T-helper 1 cell treated with Interleukin-12 subunit alpha and Interleukin-12 subunit beta and Interleukin-4 antibody, amounts not matched to agents 30 μg/mL and 1 μg/mL, for 36 hours (primary cell): ENCODE data around the gene CHAT.

Source experiments
- H3K27ac Mint-ChIP-seq: one replicate; pipeline ENCODE4 v1.8.0; 2021; ENCODE audit warnings: mild to moderate bottlenecking, mixed read lengths
- H3K27me3 Mint-ChIP-seq: one replicate; pipeline ENCODE4 v1.8.0; 2021; ENCODE audit warnings: low read depth, mixed read lengths
- H3K36me3 Mint-ChIP-seq: one replicate; pipeline ENCODE4 v1.8.0; 2021; ENCODE audit warnings: low read depth, mixed read lengths
- H3K4me1 Mint-ChIP-seq: one replicate; pipeline ENCODE4 v1.8.0; 2021; ENCODE audit warnings: low read depth, mixed read lengths
- H3K4me3 Mint-ChIP-seq: one replicate; pipeline ENCODE4 v1.8.0; 2021; ENCODE audit warnings: mild to moderate bottlenecking, moderate library complexity, mixed read lengths
- H3K9me3 Mint-ChIP-seq: one replicate; pipeline ENCODE4 v1.8.0; 2021; ENCODE audit warnings: mixed read lengths

Gene CHAT

DNA sequence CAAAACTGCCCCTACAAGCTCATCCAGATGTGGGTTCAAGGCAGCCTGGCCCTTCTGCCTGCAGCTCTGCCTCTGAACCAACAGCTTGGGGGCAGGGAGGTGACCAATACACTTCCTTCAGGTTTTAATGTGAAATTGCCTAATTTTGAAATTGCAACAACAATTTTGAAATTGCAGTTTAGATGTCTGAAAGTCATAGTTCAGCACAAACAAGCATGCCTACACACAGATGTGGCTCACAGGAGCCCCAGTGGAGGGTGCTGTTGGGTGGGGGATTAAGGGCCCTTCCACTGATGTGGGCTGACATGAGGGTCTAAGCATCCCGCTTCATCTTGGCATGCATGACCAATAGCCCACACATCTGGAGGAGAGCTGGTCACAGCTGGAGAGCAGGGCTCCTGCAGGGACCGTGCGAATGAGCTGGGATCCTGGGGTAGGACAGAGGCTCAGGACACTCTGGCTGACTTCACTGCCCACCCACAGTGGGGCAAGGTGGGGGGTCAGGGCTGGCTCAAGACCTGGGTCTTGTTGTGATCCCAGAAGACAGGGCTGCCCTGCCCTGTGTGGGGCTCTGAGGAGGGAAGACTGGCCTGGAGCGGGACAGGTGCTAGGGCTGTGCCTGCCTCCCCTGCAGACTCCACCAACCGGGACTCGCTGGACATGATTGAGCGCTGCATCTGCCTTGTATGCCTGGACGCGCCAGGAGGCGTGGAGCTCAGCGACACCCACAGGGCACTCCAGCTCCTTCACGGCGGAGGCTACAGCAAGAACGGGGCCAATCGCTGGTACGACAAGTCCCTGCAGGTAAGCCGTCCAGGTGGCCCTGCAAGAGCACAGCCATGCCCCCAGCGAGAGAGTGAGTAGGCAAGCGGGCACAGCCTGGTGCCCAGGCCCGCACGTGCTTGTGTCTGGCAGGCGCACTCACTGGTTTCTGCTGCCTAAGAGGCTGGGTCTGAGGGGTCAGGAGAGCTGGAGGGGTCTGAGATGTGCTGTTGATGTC lies 32.3 kb downstream of the CHAT start:
- H3K9me3 Mint-ChIP-seq = no peaks in the 10 kb centered on the region
- H3K36me3 Mint-ChIP-seq = no peaks in the 10 kb centered on the region
- H3K27me3 Mint-ChIP-seq = peaks cover 4% of the 10 kb centered on the region
- peaks cover 14% of the 10 kb centered on the region for H3K4me1 Mint-ChIP-seq
- H3K4me3 Mint-ChIP-seq = no peak overlapping the region
- H3K27ac Mint-ChIP-seq = no peak overlapping the region

- Mint-ChIP-seq H3K27me3 (peaks cover 4% of the 10 kb centered on the region), H3K27ac (no peak overlapping the region), H3K9me3 (no peaks in the 10 kb centered on the region), H3K4me3 (no peak overlapping the region), H3K4me1 (peaks cover 14% of the 10 kb centered on the region), H3K36me3 (no peaks in the 10 kb centered on the region)
Observed at GRCh38 chr10:49647554-49647953, 33.7 kb downstream of the CHAT start.

DNA sequence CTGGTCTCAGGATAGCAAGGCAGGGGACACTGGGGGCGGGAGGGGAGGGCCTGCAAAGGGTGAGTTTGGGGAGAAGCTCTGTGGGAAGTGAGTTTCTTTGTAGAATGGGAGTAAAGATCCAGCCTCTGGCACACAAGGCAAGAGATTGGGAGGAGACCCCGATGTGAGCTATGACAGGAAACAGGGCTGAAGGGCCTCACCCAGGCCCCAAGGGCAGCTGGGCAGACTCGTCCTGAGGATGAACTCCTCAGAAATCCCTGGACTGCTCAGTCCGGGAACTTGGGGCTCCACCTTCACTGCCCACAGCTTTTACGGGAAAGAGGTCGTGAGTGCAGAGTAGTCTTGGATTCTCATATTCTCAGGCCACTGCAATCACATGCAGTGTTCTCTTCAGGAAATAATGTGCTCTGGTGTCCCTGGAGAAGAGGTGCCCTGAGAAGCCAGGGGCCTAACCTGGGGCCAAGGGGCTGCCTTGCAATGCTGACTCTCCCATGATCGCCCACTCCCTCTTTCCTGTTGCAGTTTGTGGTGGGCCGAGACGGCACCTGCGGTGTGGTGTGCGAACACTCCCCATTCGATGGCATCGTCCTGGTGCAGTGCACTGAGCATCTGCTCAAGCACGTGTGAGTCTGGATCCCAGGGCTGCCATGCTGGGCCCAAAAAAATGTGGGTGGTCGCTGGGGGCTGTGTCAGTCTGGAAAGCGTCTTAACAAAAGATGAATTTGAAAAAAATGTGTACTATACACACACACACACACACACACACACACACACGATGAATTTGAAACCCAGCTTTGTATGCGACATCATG lies 34.4 kb downstream of the CHAT start:
- Mint-ChIP-seq H3K27me3 (peaks cover 4% of the 10 kb centered on the region), H3K4me3 (no peak overlapping the region), H3K36me3 (no peaks in the 10 kb centered on the region), H3K27ac (no peak overlapping the region), H3K9me3 (no peaks in the 10 kb centered on the region), H3K4me1 (peaks cover 14% of the 10 kb centered on the region)

GRCh38 chr10:49649294-49649693 lies 35.5 kb downstream of the CHAT start:
- H3K27me3 Mint-ChIP-seq = peaks cover 4% of the 10 kb centered on the region
- no peaks in the 10 kb centered on the region for H3K9me3 Mint-ChIP-seq
- peak overlapping the region; percentile 21 for H3K4me3 Mint-ChIP-seq
- no peaks in the 10 kb centered on the region for H3K36me3 Mint-ChIP-seq
- peak overlapping the region; percentile 20 for H3K27ac Mint-ChIP-seq
- peaks cover 14% of the 10 kb centered on the region for H3K4me1 Mint-ChIP-seq

GRCh38 chr10:49649936-49650723 lies 36.3 kb downstream of the CHAT start:
- H3K36me3 Mint-ChIP-seq = no peaks in the 10 kb centered on the region
- peaks cover 14% of the 10 kb centered on the region for H3K4me1 Mint-ChIP-seq
- peaks cover 4% of the 10 kb centered on the region for H3K27me3 Mint-ChIP-seq
- H3K4me3 Mint-ChIP-seq = no peak overlapping the region
- no peaks in the 10 kb centered on the region for H3K9me3 Mint-ChIP-seq
- no peak overlapping the region for H3K27ac Mint-ChIP-seq

GRCh38 chr10:49650724-49651034 lies 36.8 kb downstream of the CHAT start:
- no peak overlapping the region for H3K4me3 Mint-ChIP-seq
- peaks cover 4% of the 10 kb centered on the region for H3K27me3 Mint-ChIP-seq
- peaks cover 14% of the 10 kb centered on the region for H3K4me1 Mint-ChIP-seq
- no peak overlapping the region for H3K27ac Mint-ChIP-seq
- H3K9me3 Mint-ChIP-seq = no peaks in the 10 kb centered on the region
- no peaks in the 10 kb centered on the region for H3K36me3 Mint-ChIP-seq

DNA sequence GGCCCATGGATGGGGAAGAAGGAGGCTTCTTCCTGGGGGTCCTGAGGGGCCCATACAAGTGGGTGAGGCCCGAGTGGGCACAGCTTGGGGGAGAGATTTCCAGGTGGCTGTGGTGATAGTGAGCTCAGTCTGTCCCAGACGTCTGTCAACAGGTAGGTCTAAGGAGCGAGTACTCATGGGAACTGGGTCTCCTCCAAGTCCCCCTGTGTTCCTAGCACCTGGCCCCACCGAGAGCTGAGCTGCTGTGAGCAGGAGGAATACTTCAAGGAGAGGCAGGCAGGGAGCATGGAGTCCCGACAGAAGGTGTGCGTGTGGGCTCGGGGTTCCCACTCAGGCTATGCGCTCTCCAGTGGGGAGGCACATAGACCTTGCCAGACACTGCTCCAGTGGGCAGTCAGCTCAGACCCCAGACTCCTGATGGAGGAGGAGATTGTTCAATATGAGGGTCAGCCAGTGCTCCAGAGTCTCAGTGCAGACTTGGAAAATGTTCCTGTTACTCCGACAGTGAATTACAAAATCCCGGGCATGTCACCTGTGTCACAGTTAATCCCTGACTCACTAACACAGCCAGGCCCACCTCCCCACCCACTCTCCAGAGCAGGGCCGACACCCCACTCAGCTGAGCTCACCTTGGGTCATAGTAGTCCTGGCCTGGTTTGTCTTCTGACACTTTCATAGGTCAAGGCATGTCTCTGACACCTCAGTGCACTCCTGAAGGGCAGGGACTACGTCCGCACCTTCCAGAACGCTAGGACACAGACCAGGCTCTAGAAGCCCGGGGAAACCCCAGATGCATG lies 37.4 kb downstream of the CHAT start:
- Mint-ChIP-seq H3K4me3 (no peak overlapping the region), H3K9me3 (no peaks in the 10 kb centered on the region), H3K4me1 (peaks cover 14% of the 10 kb centered on the region), H3K36me3 (no peaks in the 10 kb centered on the region), H3K27ac (no peak overlapping the region), H3K27me3 (peaks cover 4% of the 10 kb centered on the region)

GRCh38 chr10:49651917-49652316 lies 38.1 kb downstream of the CHAT start:
- Mint-ChIP-seq H3K27ac (no peak overlapping the region), H3K4me1 (peaks cover 14% of the 10 kb centered on the region), H3K27me3 (peaks cover 4% of the 10 kb centered on the region), H3K9me3 (no peaks in the 10 kb centered on the region), H3K36me3 (no peaks in the 10 kb centered on the region), H3K4me3 (no peak overlapping the region)

GRCh38 chr10:49652421-49653272 lies 38.8 kb downstream of the CHAT start:
- Mint-ChIP-seq H3K9me3 (no peaks in the 10 kb centered on the region), H3K36me3 (no peaks in the 10 kb centered on the region), H3K4me1 (peaks cover 14% of the 10 kb centered on the region), H3K27me3 (peaks cover 2% of the 10 kb centered on the region), H3K4me3 (no peak overlapping the region), H3K27ac (no peak overlapping the region)

- H3K9me3 Mint-ChIP-seq = no peaks in the 10 kb centered on the region
- H3K4me1 Mint-ChIP-seq = peaks cover 14% of the 10 kb centered on the region
- no peak overlapping the region for H3K27ac Mint-ChIP-seq
- H3K4me3 Mint-ChIP-seq = no peak overlapping the region
- no peaks in the 10 kb centered on the region for H3K27me3 Mint-ChIP-seq
- no peaks in the 10 kb centered on the region for H3K36me3 Mint-ChIP-seq
Observed at GRCh38 chr10:49653273-49653929, 39.6 kb downstream of the CHAT start.

DNA sequence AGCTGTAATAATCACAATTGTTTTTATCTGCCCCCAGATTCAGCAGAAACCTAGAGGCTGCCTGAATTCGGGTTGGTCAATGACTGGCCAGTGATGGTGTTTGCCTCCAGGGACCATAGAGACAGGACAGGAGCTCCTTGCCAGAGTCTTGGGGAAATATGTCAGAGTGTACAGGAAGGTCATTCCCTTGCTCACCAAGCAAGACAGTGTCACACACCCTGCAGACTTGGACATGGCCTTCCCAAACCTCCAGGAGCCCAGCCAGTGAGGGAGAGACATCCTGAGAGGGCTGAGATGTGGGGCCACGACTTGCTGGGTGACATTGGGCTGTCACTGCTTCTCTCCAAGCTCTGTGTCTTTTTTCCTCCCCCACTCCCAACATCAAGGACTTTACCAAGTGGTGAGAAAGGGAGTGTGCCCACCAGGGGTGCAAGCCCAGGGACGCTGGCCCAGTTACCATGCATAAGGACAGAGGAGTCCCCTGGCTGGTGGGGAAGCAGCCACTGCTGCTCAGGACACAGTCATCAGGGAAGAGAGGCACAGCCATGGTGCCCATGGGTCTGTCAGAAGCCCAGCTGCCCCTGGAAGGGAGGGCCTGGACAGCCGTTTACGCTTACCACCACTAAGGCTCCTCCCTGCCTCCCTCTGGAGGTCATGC lies 40.3 kb downstream of the CHAT start:
- Mint-ChIP-seq H3K36me3 (no peaks in the 10 kb centered on the region), H3K4me3 (no peak overlapping the region), H3K27ac (no peak overlapping the region), H3K9me3 (peaks cover 6% of the 10 kb centered on the region), H3K4me1 (peaks cover 11% of the 10 kb centered on the region), H3K27me3 (no peaks in the 10 kb centered on the region)

GRCh38 chr10:49655099-49655498 lies 41.3 kb downstream of the CHAT start:
- Mint-ChIP-seq H3K36me3 (no peaks in the 10 kb centered on the region), H3K4me3 (no peak overlapping the region), H3K27me3 (no peaks in the 10 kb centered on the region), H3K4me1 (peaks cover 4% of the 10 kb centered on the region), H3K27ac (no peak overlapping the region), H3K9me3 (peaks cover 12% of the 10 kb centered on the region)
